ENCODE data around the gene EVI2A. TPM values are rescaled to one million over a fixed set of nuclear protein-coding genes. Genes with fewer than 3 reads are reported as not detected.

The EVI2A gene
- total RNA-seq, 1 experiment from 2014 or later, result not detected

DNA sequence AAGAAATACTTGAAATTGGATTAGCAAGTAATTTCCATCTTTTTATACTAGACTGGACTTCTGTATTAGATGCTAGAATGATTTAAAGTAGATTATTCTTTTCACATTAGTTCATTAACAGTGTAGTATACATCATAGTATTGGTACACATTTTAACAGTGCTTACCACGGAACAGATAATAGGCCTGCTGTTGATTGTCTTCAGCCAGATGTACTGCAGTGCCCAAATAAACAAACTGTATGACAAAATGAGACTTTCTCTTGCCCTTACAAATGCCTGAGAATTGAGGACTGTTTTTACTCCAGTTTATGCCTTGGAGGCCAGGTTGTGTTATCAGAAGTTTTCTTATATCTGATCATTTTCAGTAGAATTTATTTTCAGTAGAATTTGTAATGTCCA, 631 bp downstream of the EVI2A start:
- 0 out of 2 replicates have a peak, but pooled peaks cover 3% of the 10 kb centered on the region for H3K36me3 ChIP-seq (ENCODE audit: low read depth)
- no peak overlapping the region for H3K4me2 ChIP-seq
- H4K20me1 ChIP-seq (ENCODE audit: insufficient read depth), result no peaks in the 10 kb centered on the region
- BruUV-seq (replicated peaks), result no TSS peak
- no peaks in the 10 kb centered on the region for H3K4me1 ChIP-seq (replicated peaks; ENCODE audit: insufficient read depth)
- no peaks in the 10 kb centered on the region for H3K27me3 ChIP-seq (ENCODE audit: insufficient read depth, low read depth)
- 0 out of 2 replicates have a peak, but pooled peaks cover 3% of the 10 kb centered on the region for H3F3A ChIP-seq (ENCODE audit: insufficient read depth, low read depth)
- TF ChIP-seq EZH2 (IDR thresholded peaks at IDR 0.05; ENCODE audit: low read depth), result no peak
- TF ChIP-seq, protein P1, sequence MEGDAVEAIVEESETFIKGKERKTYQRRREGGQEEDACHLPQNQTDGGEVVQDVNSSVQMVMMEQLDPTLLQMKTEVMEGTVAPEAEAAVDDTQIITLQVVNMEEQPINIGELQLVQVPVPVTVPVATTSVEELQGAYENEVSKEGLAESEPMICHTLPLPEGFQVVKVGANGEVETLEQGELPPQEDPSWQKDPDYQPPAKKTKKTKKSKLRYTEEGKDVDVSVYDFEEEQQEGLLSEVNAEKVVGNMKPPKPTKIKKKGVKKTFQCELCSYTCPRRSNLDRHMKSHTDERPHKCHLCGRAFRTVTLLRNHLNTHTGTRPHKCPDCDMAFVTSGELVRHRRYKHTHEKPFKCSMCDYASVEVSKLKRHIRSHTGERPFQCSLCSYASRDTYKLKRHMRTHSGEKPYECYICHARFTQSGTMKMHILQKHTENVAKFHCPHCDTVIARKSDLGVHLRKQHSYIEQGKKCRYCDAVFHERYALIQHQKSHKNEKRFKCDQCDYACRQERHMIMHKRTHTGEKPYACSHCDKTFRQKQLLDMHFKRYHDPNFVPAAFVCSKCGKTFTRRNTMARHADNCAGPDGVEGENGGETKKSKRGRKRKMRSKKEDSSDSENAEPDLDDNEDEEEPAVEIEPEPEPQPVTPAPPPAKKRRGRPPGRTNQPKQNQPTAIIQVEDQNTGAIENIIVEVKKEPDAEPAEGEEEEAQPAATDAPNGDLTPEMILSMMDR (conservative IDR thresholded peaks at IDR 0.05), result no peak
- H2AFZ ChIP-seq, result no peak overlapping the region
- H3K9me2 ChIP-seq (ENCODE audit: insufficient read depth), result no peaks in the 10 kb centered on the region
- CTCF ChIA-PET, result interaction anchor here (0.6 kb wide), 1 partner anchor 160 kb away, joined by 4 read pairs; no protein-coding TSS in a partner anchor
- DNase-seq, result no peak
- POLR2A ChIA-PET (ENCODE audit: unreplicated experiment), result no interaction called here
- H3K4me3 ChIP-seq, result no peak overlapping the region
- no peak overlapping the region for H3K27ac ChIP-seq
- no peaks in the 10 kb centered on the region for H3K79me2 ChIP-seq (ENCODE audit: low read depth)
- no peaks in the 10 kb centered on the region for H3K9me3 ChIP-seq (ENCODE audit: insufficient read depth, low read depth)
- intact Hi-C loops (cut with micrococcal nuclease; ENCODE audit: unreplicated experiment), result no loop called here

DNA sequence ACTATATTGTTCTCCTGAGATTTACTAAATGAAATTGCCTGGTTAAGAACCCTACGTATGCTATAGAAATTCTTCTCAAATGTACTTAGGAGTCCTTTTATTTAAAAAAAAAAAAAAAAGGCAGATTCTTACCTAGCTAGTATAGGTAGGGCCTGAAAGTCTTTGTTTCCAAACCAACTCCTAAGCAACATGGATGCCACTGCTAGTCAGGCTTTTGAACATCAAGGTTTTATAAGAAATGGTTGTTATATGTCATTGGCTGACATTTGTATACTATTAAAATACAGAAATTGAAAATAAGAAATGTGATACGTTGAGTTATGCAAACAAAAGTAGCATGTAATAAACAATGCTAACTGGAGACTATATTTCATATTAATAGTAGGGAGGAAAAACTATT, 1.2 kb downstream of the EVI2A start:
- CTCF ChIA-PET, result no interaction called here
- no peak overlapping the region for H3K4me2 ChIP-seq

DNA sequence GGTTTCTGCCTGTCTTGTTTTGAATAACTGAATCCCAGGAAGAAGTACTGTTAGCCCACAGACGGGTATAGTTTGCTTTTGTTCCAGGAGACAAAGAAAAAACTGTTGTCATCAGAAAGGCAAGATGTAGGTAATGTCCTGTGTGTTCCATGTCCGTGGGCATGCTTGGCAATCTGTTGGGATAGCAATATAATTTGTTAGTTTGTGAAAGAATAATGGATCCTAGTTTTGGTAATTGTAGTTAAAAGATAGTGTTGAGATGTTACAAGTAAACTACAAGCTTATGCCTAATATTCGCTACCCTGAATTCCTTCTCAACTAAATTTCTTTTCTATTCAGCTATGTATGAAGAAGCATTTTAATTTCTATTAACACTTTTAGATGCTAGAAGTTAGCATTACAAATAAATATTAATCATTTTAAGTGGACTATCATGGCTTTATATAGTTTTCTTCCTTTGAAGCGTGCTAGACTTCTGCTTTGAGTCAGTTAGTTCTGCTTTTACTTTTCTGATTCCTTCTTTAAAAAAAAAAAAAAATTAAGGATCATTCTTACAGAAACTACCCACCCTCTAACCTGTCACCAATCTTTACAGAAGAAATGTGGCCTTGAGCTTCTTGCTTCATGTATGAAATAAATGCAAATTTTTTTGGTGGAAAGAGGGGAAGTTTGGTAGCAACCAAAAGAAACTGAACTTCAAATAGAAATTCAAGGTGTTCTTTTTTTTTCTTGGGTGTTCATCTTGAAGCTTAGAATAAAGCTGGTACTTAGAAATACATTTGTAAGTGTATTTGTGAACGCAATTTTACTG, 2.4 kb downstream of the EVI2A start:
- CTCF ChIA-PET, result no interaction called here
- BruUV-seq (replicated peaks), result no TSS peak
- no peaks in the 10 kb centered on the region for H3K36me3 ChIP-seq (ENCODE audit: low read depth)
- H3K4me1 ChIP-seq (replicated peaks; ENCODE audit: insufficient read depth), result peaks cover 8% of the 10 kb centered on the region
- H3K4me3 ChIP-seq, result no peak overlapping the region
- H3K27me3 ChIP-seq (ENCODE audit: insufficient read depth, low read depth), result no peaks in the 10 kb centered on the region
- H2AFZ ChIP-seq, result no peak overlapping the region
- H4K20me1 ChIP-seq (ENCODE audit: insufficient read depth), result no peaks in the 10 kb centered on the region
- DNase-seq, result no peak
- peaks cover 12% of the 10 kb centered on the region for H3F3A ChIP-seq (ENCODE audit: insufficient read depth, low read depth)
- TF ChIP-seq, protein P1 (conservative IDR thresholded peaks at IDR 0.05), result no peak
- TF ChIP-seq EZH2 (IDR thresholded peaks at IDR 0.05; ENCODE audit: low read depth), result no peak
- POLR2A ChIA-PET (ENCODE audit: unreplicated experiment), result interaction anchor here (0.8 kb wide), 1 partner anchor 546 kb away, joined by 26 read pairs; no protein-coding TSS in a partner anchor
- H3K27ac ChIP-seq, result no peak overlapping the region
- intact Hi-C loops (cut with micrococcal nuclease; ENCODE audit: unreplicated experiment), result no loop called here
- H3K79me2 ChIP-seq (ENCODE audit: low read depth), result no peaks in the 10 kb centered on the region
- no peaks in the 10 kb centered on the region for H3K9me2 ChIP-seq (ENCODE audit: insufficient read depth)
- H3K9me3 ChIP-seq (ENCODE audit: insufficient read depth, low read depth), result no peaks in the 10 kb centered on the region
- no peak overlapping the region for H3K4me2 ChIP-seq

More for the DNA sequence above, 1.2 kb downstream of the EVI2A start:
- Histone ChIP-seq H4K20me1 (ENCODE audit: insufficient read depth) (no peaks in the 10 kb centered on the region), H3K36me3 (ENCODE audit: low read depth) (no peaks in the 10 kb centered on the region), H3K27ac (no peak overlapping the region), H3K9me3 (ENCODE audit: insufficient read depth, low read depth) (no peaks in the 10 kb centered on the region), H3K79me2 (ENCODE audit: low read depth) (no peaks in the 10 kb centered on the region), H2AFZ (no peak overlapping the region), H3F3A (ENCODE audit: insufficient read depth, low read depth) (0 out of 2 replicates have a peak, but pooled peaks cover 3% of the 10 kb centered on the region), H3K4me1 (replicated peaks; ENCODE audit: insufficient read depth) (no peaks in the 10 kb centered on the region), H3K4me3 (no peak overlapping the region), H3K27me3 (ENCODE audit: insufficient read depth, low read depth) (no peaks in the 10 kb centered on the region), H3K9me2 (ENCODE audit: insufficient read depth) (no peaks in the 10 kb centered on the region)
- intact Hi-C loops (cut with micrococcal nuclease; ENCODE audit: unreplicated experiment), result no loop called here
- BruUV-seq (replicated peaks), result no TSS peak
- POLR2A ChIA-PET (ENCODE audit: unreplicated experiment), result no interaction called here
- TF ChIP-seq, protein P1 (conservative IDR thresholded peaks at IDR 0.05), result no peak
- no peak for TF ChIP-seq EZH2 (IDR thresholded peaks at IDR 0.05; ENCODE audit: low read depth)
- no peak for DNase-seq
